ENCODE measurements around the gene RNASE7. TPM values are rescaled to one million over a fixed set of nuclear protein-coding genes. Genes with fewer than 3 reads are reported as not detected.

Gene RNASE7
- total and polyA plus RNA-seq, 2 donors from 2014 or later = not detected

- H3K36me3 ChIP-seq (ENCODE audit: control insufficient read depth in 2 of 3, insufficient read depth in 3 of 3, low read length in 3 of 3) = peaks cover 11 to 44% (median 31%) of the 10 kb centered on the region in 3 donors
- DNase-seq = no peak
- H3K9ac ChIP-seq (ENCODE audit: low read length in 3 of 3) = no peak overlapping the region
- no peak for TF ChIP-seq CTCF (IDR thresholded peaks at IDR 0.05; ENCODE audit: borderline replicate concordance, extremely low read depth, insufficient read depth)
- no peaks in the 10 kb centered on the region for H3K27me3 ChIP-seq (ENCODE audit: control insufficient read depth, insufficient read depth, low read length)
- intact Hi-C loops (cut with DNase I) = no loop called here
- no peak for FAIRE-seq
- no peak overlapping the region for H3K27ac ChIP-seq (ENCODE audit: low read depth in 2 of 2, low read length in 2 of 2)
- peak overlapping the region in 1 of 3 donors; percentile 22 for H3K4me3 ChIP-seq (ENCODE audit: low read length in 3 of 3)
- H3K9me3 ChIP-seq (ENCODE audit: control insufficient read depth in 2 of 3, insufficient read depth in 1 of 3, low read length in 3 of 3) = no peaks in the 10 kb centered on the region
- H3K4me1 ChIP-seq (ENCODE audit: control insufficient read depth in 2 of 3, insufficient read depth in 2 of 3, low read depth in 1 of 3, low read length in 3 of 3) = no peaks in the 10 kb centered on the region
Observed at GRCh38 chr14:20997564-20997963, 44.6 kb upstream of the RNASE7 start.

GRCh38 chr14:20998139-20998538 is 44.0 kb upstream of the RNASE7 start:
- Histone ChIP-seq H3K9ac (ENCODE audit: low read length in 3 of 3) (no peak overlapping the region), H3K4me3 (ENCODE audit: low read length in 3 of 3) (no peak overlapping the region)

GRCh38 chr14:20998674-20999366 is 43.3 kb upstream of the RNASE7 start, which contains the start of gene SLC39A2:
Gene SLC39A2 (plus strand): TSS chr14:20999293. CDS start chr14:20999447, 154 bp downstream.
- Histone ChIP-seq H3K27me3 (ENCODE audit: control insufficient read depth, insufficient read depth, low read length) (no peaks in the 10 kb centered on the region), H3K9me3 (ENCODE audit: control insufficient read depth in 2 of 3, insufficient read depth in 1 of 3, low read length in 3 of 3) (no peaks in the 10 kb centered on the region), H3K4me1 (ENCODE audit: control insufficient read depth in 2 of 3, insufficient read depth in 2 of 3, low read depth in 1 of 3, low read length in 3 of 3) (no peaks in the 10 kb centered on the region), H3K27ac (ENCODE audit: low read depth in 2 of 2, low read length in 2 of 2) (no peak within 1 kb of the TSS), H3K36me3 (ENCODE audit: control insufficient read depth in 2 of 3, insufficient read depth in 3 of 3, low read length in 3 of 3) (peaks cover 6 to 37% (median 24%) of the 10 kb centered on the region in 3 donors), H3K4me3 (ENCODE audit: low read length in 3 of 3) (no peak within 1 kb of the TSS), H3K9ac (ENCODE audit: low read length in 3 of 3) (no peak within 1 kb of the TSS)
- FAIRE-seq = no peak
- no peak for TF ChIP-seq CTCF (IDR thresholded peaks at IDR 0.05; ENCODE audit: borderline replicate concordance, extremely low read depth, insufficient read depth)
- DNase-seq = peak in 2 of 5 donors; percentile 44 to 51
- intact Hi-C loops (cut with DNase I) = no loop called here

More at GRCh38 chr14:20998139-20998538, 44.0 kb upstream of the RNASE7 start:
- TF ChIP-seq CTCF (IDR thresholded peaks at IDR 0.05; ENCODE audit: borderline replicate concordance, extremely low read depth, insufficient read depth) = no peak
- no peak overlapping the region for H3K27ac ChIP-seq (ENCODE audit: low read depth in 2 of 2, low read length in 2 of 2)
- H3K36me3 ChIP-seq (ENCODE audit: control insufficient read depth in 2 of 3, insufficient read depth in 3 of 3, low read length in 3 of 3) = peaks cover 7 to 39% (median 26%) of the 10 kb centered on the region in 3 donors
- intact Hi-C loops (cut with DNase I) = no loop called here
- no peak for FAIRE-seq
- H3K9me3 ChIP-seq (ENCODE audit: control insufficient read depth in 2 of 3, insufficient read depth in 1 of 3, low read length in 3 of 3) = no peaks in the 10 kb centered on the region
- peak in 3 of 5 donors; percentile 29 to 58 (median 52) for DNase-seq
- H3K27me3 ChIP-seq (ENCODE audit: control insufficient read depth, insufficient read depth, low read length) = no peaks in the 10 kb centered on the region
- no peaks in the 10 kb centered on the region for H3K4me1 ChIP-seq (ENCODE audit: control insufficient read depth in 2 of 3, insufficient read depth in 2 of 3, low read depth in 1 of 3, low read length in 3 of 3)
